Uterus (tissue), 2 donors: ENCODE data around the gene FASN.

Source experiments
- POLR2A ChIP-seq, 2 donors: fragments of 450-650 bp; IDR thresholded peaks; one replicate each; pipeline ENCODE4 v1.6.1; 2016; ENCODE audit warnings: antibody characterized with exemption in 2 of 2, mild to moderate bottlenecking in 1 of 2, moderate library complexity in 1 of 2
- TF ChIP-seq, protein P1 (sequence below), 4 experiments: fragments of 200-600 bp in 2 of 4; fragments of 450-650 bp in 2 of 4; sonication (generic) in 2 of 4; IDR thresholded peaks; one replicate each; pipeline ENCODE4 v1.5.1; 2016 to 2019; ENCODE audit warnings: antibody characterized with exemption in 4 of 4, mild to moderate bottlenecking in 2 of 4, moderate library complexity in 1 of 4

- TF ChIP-seq, protein P1, sequence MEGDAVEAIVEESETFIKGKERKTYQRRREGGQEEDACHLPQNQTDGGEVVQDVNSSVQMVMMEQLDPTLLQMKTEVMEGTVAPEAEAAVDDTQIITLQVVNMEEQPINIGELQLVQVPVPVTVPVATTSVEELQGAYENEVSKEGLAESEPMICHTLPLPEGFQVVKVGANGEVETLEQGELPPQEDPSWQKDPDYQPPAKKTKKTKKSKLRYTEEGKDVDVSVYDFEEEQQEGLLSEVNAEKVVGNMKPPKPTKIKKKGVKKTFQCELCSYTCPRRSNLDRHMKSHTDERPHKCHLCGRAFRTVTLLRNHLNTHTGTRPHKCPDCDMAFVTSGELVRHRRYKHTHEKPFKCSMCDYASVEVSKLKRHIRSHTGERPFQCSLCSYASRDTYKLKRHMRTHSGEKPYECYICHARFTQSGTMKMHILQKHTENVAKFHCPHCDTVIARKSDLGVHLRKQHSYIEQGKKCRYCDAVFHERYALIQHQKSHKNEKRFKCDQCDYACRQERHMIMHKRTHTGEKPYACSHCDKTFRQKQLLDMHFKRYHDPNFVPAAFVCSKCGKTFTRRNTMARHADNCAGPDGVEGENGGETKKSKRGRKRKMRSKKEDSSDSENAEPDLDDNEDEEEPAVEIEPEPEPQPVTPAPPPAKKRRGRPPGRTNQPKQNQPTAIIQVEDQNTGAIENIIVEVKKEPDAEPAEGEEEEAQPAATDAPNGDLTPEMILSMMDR (IDR thresholded peaks at IDR 0.05): no peak
- no peak for TF ChIP-seq POLR2A (IDR thresholded peaks at IDR 0.05)
Observed at GRCh38 chr17:82058230-82058854, 39.7 kb downstream of the FASN start.
